GM12873 (cell line): Measurements from ENCODE around the gene ERCC6L.

ENCODE experiments used
- TF ChIP-seq, protein P1 (sequence below): IDR thresholded peaks from 2 replicates; pipeline ENCODE4 v1.5.1; 2012; ENCODE audit warnings: low read depth, mild to moderate bottlenecking, moderate library complexity, low read length, control low read depth; ENCODE audit not compliant: insufficient read depth; ENCODE audit errors: missing control alignments

ERCC6L gene

GRCh38 chrX:72271812-72272211 is 33.0 kb upstream of the ERCC6L start:
- TF ChIP-seq, protein P1, sequence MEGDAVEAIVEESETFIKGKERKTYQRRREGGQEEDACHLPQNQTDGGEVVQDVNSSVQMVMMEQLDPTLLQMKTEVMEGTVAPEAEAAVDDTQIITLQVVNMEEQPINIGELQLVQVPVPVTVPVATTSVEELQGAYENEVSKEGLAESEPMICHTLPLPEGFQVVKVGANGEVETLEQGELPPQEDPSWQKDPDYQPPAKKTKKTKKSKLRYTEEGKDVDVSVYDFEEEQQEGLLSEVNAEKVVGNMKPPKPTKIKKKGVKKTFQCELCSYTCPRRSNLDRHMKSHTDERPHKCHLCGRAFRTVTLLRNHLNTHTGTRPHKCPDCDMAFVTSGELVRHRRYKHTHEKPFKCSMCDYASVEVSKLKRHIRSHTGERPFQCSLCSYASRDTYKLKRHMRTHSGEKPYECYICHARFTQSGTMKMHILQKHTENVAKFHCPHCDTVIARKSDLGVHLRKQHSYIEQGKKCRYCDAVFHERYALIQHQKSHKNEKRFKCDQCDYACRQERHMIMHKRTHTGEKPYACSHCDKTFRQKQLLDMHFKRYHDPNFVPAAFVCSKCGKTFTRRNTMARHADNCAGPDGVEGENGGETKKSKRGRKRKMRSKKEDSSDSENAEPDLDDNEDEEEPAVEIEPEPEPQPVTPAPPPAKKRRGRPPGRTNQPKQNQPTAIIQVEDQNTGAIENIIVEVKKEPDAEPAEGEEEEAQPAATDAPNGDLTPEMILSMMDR = no peak

- TF ChIP-seq, protein P1 = no peak
Measured at GRCh38 chrX:72271091-72271788, 32.4 kb upstream of the ERCC6L start.

- TF ChIP-seq, protein P1 = no peak
Measured at GRCh38 chrX:72270316-72270866, 31.6 kb upstream of the ERCC6L start.

- TF ChIP-seq, protein P1 = no peak
Measured at GRCh38 chrX:72269671-72270251, 30.9 kb upstream of the ERCC6L start.

- TF ChIP-seq, protein P1 = no peak
Measured at GRCh38 chrX:72268597-72269365, 30.0 kb upstream of the ERCC6L start.

DNA sequence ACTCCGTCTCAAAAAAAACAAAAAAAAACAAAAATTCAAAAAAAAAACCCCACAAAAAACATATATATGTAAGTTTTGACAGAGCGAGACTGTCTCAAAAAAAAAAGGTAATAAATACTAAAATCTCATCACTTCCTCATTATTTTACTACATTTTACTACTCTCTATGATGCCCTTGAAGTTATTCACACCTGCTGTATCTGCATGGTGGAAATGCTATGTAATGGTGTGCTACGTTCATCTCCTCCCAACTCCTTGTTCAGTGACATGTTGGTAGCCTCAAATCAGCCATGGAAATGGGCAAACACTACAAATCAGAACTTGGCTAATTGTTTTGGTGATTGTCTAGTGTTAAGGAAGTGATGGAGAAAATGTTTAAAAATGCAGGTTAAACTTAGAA is 26.4 kb upstream of the ERCC6L start:
- TF ChIP-seq, protein P1 = no peak

- TF ChIP-seq, protein P1 = no peak
Measured at GRCh38 chrX:72262077-72262476, 23.2 kb upstream of the ERCC6L start.
